MCF 10A (cell line): Measurements from ENCODE around the gene KSR1. TPM values are rescaled to one million over a fixed set of nuclear protein-coding genes. Genes with fewer than 3 reads are reported as not detected.
"Not testable (repeated sequence)": the region's sequence is repeated elsewhere in the genome, so short reads cannot be mapped to it uniquely, and the experiment has no call there.

Experiments used
- BruUV-seq: library from RNA; stranded (reverse); fragments of 400-500 nt; replicated peaks from 2 replicates; lab custom pipeline; 2021; lab: Mats Ljungman, UMichigan
- CTCF ChIA-PET: fragments of 300-600 bp; sonication (Branson Sonifier 250); formaldehyde crosslinking; extraction: SDS; loops from one replicate; lab custom pipeline; 2021; ENCODE audit warnings: antibody characterized with exemption, inconsistent platforms; lab: Yijun Ruan, JAX
- POLR2A ChIA-PET: fragments of 300-600, 350-650 bp; sonication (Branson Sonifier 250); formaldehyde crosslinking; extraction: SDS; loops from one replicate; lab custom pipeline; 2020; ENCODE audit warnings: antibody characterized with exemption, inconsistent platforms; lab: Yijun Ruan, JAX
- DNase-seq: peaks from one replicate; pipeline ENCODE4 v3.0.0-alpha.2; 2018; ENCODE audit not compliant: unreplicated experiment
- H3K27ac Mint-ChIP-seq: one replicate; pipeline ENCODE4 v1.8.0; 2022; ENCODE audit warnings: mild to moderate bottlenecking, low read depth, mixed read lengths; ENCODE audit not compliant: unreplicated experiment
- H3K27me3 Mint-ChIP-seq: one replicate; pipeline ENCODE4 v1.8.0; 2022; ENCODE audit warnings: mixed read lengths; ENCODE audit not compliant: insufficient read depth, unreplicated experiment
- H3K36me3 Mint-ChIP-seq: one replicate; pipeline ENCODE4 v1.8.0; 2022; ENCODE audit warnings: mild to moderate bottlenecking, moderate library complexity, mixed read lengths; ENCODE audit not compliant: insufficient read depth, unreplicated experiment
- H3K4me1 Mint-ChIP-seq: one replicate; pipeline ENCODE4 v1.8.0; 2022; ENCODE audit warnings: mixed read lengths; ENCODE audit not compliant: insufficient read depth, unreplicated experiment
- H3K4me3 Mint-ChIP-seq: one replicate; pipeline ENCODE4 v1.8.0; 2022; ENCODE audit warnings: mild to moderate bottlenecking, moderate library complexity, mixed read lengths; ENCODE audit not compliant: unreplicated experiment
- H3K9me3 Mint-ChIP-seq: one replicate; pipeline ENCODE4 v1.8.0; 2022; ENCODE audit warnings: mixed read lengths; ENCODE audit not compliant: unreplicated experiment
- intact Hi-C: fragments of 100-400 bp; cut with micrococcal nuclease; formaldehyde crosslinking; loops from 2 replicates; pipeline ENCODE4 v1.14.1; 2022
- total RNA-seq: library from RNA; stranded (reverse); gene quantifications from 2 replicates; pipeline ENCODE4 v1.2.3, GENCODE V29; 2022
- TF ChIP-seq, protein P1 (sequence below): fragments of 200-600 bp; IDR thresholded peaks from one replicate; pipeline ENCODE4 v1.8.0; 2022; ENCODE audit warnings: antibody characterized with exemption, mild to moderate bottlenecking; ENCODE audit not compliant: unreplicated experiment

KSR1 gene
- total RNA-seq, 1 experiment from 2014 or later: 7.2 TPM

DNA sequence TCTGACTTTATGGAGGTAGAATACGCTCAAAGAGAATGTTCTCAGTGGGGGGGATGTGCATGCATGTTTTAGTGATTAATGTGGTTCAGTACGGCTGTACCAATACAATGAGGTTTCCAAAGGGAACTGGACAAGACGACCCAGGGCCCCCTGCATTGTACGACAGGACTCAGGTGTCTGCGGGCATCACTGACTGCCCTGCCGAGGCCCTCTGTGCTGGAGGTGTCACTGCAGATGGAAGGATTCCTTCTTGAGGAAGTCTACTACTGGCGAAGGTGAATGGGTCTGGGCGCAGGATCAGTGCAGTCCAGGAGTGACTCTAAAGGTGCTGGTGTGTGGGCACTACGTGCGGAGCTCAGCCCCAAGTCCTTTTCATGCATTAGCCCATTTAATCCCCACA lies 171.3 kb downstream of the KSR1 start:
- no peak for DNase-seq
- Mint-ChIP-seq H3K4me1 (peaks cover 23% of the 10 kb centered on the region), H3K4me3 (no peak overlapping the region), H3K27me3 (no peaks in the 10 kb centered on the region), H3K36me3 (peaks cover 7% of the 10 kb centered on the region), H3K9me3 (no peaks in the 10 kb centered on the region), H3K27ac (no peak overlapping the region)
- CTCF ChIA-PET: interaction anchor here (2.1 kb wide), 1 partner anchor 23 kb away, joined by 5 read pairs; no protein-coding TSS in a partner anchor
- POLR2A ChIA-PET: no interaction called here
- no TSS peak for BruUV-seq
- TF ChIP-seq, protein P1, sequence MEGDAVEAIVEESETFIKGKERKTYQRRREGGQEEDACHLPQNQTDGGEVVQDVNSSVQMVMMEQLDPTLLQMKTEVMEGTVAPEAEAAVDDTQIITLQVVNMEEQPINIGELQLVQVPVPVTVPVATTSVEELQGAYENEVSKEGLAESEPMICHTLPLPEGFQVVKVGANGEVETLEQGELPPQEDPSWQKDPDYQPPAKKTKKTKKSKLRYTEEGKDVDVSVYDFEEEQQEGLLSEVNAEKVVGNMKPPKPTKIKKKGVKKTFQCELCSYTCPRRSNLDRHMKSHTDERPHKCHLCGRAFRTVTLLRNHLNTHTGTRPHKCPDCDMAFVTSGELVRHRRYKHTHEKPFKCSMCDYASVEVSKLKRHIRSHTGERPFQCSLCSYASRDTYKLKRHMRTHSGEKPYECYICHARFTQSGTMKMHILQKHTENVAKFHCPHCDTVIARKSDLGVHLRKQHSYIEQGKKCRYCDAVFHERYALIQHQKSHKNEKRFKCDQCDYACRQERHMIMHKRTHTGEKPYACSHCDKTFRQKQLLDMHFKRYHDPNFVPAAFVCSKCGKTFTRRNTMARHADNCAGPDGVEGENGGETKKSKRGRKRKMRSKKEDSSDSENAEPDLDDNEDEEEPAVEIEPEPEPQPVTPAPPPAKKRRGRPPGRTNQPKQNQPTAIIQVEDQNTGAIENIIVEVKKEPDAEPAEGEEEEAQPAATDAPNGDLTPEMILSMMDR: no peak
- intact Hi-C loops: no loop called here

DNA sequence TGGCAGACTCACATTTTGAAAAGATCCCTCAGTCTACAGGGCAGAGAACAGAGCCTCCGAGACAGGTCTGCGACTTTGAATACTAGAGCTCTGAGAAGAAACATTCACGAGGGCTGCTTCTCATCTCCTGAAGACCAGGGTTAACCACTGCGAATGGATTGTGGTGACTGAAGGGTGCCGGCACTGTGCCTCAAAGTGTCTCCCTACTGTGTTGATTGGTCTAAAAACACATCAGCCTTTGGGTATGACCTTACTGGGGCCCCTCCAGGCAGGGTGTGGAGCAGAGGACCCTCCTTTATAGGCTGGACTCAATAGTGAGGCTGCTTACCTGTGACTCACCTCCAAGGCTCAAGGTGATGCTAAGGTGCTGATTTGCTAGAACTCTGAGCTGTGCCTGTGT lies 172.1 kb downstream of the KSR1 start:
- Mint-ChIP-seq H3K4me1 (peaks cover 23% of the 10 kb centered on the region), H3K27ac (no peak overlapping the region), H3K36me3 (peaks cover 6% of the 10 kb centered on the region), H3K27me3 (no peaks in the 10 kb centered on the region), H3K4me3 (no peak overlapping the region), H3K9me3 (no peaks in the 10 kb centered on the region)
- DNase-seq: no peak
- intact Hi-C loops: no loop called here
- POLR2A ChIA-PET: no interaction called here
- CTCF ChIA-PET: interaction anchor here (1.0 to 2.1 kb wide), 4 partner anchors 18 to 27 kb away, joined by 3 to 7 read pairs (median 5); no protein-coding TSS in a partner anchor
- TF ChIP-seq, protein P1: no peak
- BruUV-seq: no TSS peak

DNA sequence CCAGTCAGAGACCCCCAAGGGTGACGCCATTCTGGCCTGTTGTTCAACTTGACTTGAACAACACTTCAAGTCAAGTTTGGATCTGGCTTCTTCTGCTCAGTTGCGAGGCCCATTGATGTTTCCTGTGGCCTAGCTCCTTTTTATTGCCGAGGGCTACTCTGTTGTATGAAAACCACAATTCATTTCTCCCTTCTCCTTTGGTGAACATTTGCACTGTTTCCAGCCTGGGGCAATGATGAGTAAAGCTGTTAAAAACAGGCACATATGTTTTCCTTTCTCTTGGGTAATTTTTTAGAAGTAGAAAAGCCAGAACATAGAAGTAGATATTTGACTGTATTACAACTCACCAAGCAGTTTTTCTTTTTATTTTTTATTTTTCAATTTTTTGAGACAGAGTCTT lies 173.0 kb downstream of the KSR1 start:
- CTCF ChIA-PET: interaction anchor here (0.6 to 2.1 kb wide), 5 partner anchors 11 to 28 kb away, joined by 3 to 7 read pairs (median 5); no protein-coding TSS in a partner anchor
- H3K27me3 Mint-ChIP-seq, BruUV-seq, intact Hi-C loops, H3K9me3 Mint-ChIP-seq, POLR2A ChIA-PET, H3K4me3 Mint-ChIP-seq, H3K36me3 Mint-ChIP-seq: not testable (repeated sequence)
- Mint-ChIP-seq H3K27ac (peak overlapping the region; percentile 32), H3K4me1 (peaks cover 23% of the 10 kb centered on the region)
- DNase-seq: peak; percentile 40

DNA sequence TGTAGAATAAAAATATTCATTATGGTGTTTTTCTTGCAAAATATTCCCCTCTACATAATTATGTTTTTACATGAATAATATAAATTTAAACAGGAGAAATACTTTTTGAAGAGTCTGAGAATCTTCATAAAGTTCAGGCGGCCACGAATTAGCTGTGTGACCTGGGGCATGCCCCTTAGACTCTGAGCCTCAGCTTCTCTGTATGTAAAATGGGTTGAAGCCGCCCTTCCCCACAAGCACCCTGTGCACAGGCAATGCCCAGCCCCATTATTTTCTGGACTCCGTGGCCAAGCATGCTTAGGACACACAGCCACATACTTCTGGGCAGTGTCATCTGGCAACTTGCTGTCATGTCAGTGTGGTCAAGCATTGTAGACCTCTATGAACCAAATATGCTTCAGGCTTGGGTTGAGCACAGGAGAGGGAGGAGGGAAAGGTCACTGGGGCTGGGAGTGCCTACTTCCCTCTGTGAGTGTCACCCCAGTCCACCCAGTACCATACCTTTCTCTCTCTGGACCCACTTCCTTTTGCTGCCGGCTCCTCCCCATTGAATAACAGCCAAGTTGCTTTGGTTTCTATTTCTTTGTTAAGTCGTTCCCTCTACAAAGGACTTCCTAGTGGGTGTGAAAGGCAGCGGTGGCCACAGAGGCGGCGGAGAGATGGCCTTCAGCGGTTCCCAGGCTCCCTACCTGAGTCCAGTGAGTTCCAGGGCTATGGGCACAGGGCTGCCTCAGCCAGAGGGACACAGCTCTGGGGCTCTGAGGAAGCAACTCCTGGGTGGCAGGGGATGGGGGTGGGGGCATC lies 174.6 kb downstream of the KSR1 start, which contains the start of gene LGALS9:
Gene LGALS9, plus strand, starts transcription at position 582 of the 804 bp plus-strand sequence. Its CDS starts 78 bp downstream, at position 660.
- intact Hi-C loops: no loop called here
- Mint-ChIP-seq H3K9me3 (no peaks in the 10 kb centered on the region), H3K4me1 (peaks cover 23% of the 10 kb centered on the region), H3K27ac (peak within 1 kb of the TSS; percentile 5), H3K4me3 (no peak within 1 kb of the TSS), H3K27me3 (no peaks in the 10 kb centered on the region), H3K36me3 (no peaks in the 10 kb centered on the region)
- ChIA-PET POLR2A (no interaction called here), CTCF (interaction anchor here (1.4 to 4.4 kb wide), 2 partner anchors 21 to 28 kb away, joined by 7 to 19 read pairs; no protein-coding TSS in a partner anchor)
- BruUV-seq: no TSS peak
- DNase-seq: no peak
- TF ChIP-seq, protein P1: no peak
